CD4-positive, alpha-beta memory T cell (primary cell): ENCODE measurements around the gene CLDN4. TPM values are rescaled to one million over a fixed set of nuclear protein-coding genes. Genes with fewer than 3 reads are reported as not detected.

Experiments used
- CTCF ChIA-PET: fragments of 350-600 bp; sonication (Branson Sonifier 250); formaldehyde crosslinking; loops from one replicate; lab custom pipeline; 2021; ENCODE audit warnings: inconsistent platforms; ENCODE audit not compliant: partially characterized antibody; lab: Charles Lee
- POLR2A ChIA-PET: fragments of 350-600 bp; sonication (Branson Sonifier 250); formaldehyde crosslinking; loops from one replicate; lab custom pipeline; 2021; ENCODE audit not compliant: partially characterized antibody; lab: Charles Lee
- DNase-seq, 5 donors: peaks; one replicate each; pipeline versions ENCODE4 v3.0.0 to v3.0.0-alpha.2; 2020 to 2022; ENCODE audit warnings: mixed read lengths in 1 of 5
- H3K27ac ChIP-seq: one replicate; pipeline ENCODE4 v1.7.0; 2013; ENCODE audit warnings: low read depth, low read length
- H3K27me3 ChIP-seq: 2 replicates; pipeline ENCODE4 v1.7.0; 2013; ENCODE audit warnings: mild to moderate bottlenecking, low read length, moderate library complexity; ENCODE audit not compliant: insufficient read depth
- H3K36me3 ChIP-seq: 2 replicates; pipeline ENCODE4 v1.7.0; 2013; ENCODE audit warnings: mild to moderate bottlenecking, low read length, moderate library complexity; ENCODE audit not compliant: insufficient read depth
- H3K4me1 ChIP-seq: 2 replicates; pipeline ENCODE4 v1.7.0; 2013; ENCODE audit warnings: mild to moderate bottlenecking, low read length, moderate library complexity; ENCODE audit not compliant: insufficient read depth
- H3K4me3 ChIP-seq, 2 donors: one replicate each; pipeline ENCODE4 v1.7.0; 2013; ENCODE audit warnings: low read length in 2 of 2, mild to moderate bottlenecking in 1 of 2
- H3K9me3 ChIP-seq, 2 donors: one replicate each; pipeline ENCODE4 v1.7.0; 2013; ENCODE audit warnings: low read length in 2 of 2, control low read depth in 1 of 2; ENCODE audit not compliant: control insufficient read depth in 1 of 2
- H3K27ac Mint-ChIP-seq, 7 donors: one replicate each; pipeline ENCODE4 v1.8.0; 2020 to 2021; ENCODE audit warnings: mixed read lengths in 7 of 7, mild to moderate bottlenecking in 6 of 7, inconsistent platforms in 3 of 7, moderate library complexity in 3 of 7
- H3K27me3 Mint-ChIP-seq, 2 donors: one replicate each; pipeline ENCODE4 v1.8.0; 2020 to 2021; ENCODE audit warnings: mixed read lengths in 2 of 2
- H3K36me3 Mint-ChIP-seq, 2 donors: one replicate each; pipeline ENCODE4 v1.8.0; 2020 to 2021; ENCODE audit warnings: mixed read lengths in 2 of 2, inconsistent platforms in 1 of 2, mild to moderate bottlenecking in 1 of 2
- H3K4me1 Mint-ChIP-seq, 4 donors: one replicate each; pipeline ENCODE4 v1.8.0; 2020 to 2021; ENCODE audit warnings: mixed read lengths in 4 of 4, mild to moderate bottlenecking in 1 of 4
- H3K4me3 Mint-ChIP-seq, 8 donors: one replicate each; pipeline ENCODE4 v1.8.0; 2020 to 2021; ENCODE audit warnings: mixed read lengths in 8 of 8, mild to moderate bottlenecking in 7 of 8, moderate library complexity in 6 of 8, inconsistent platforms in 3 of 8
- H3K9me3 Mint-ChIP-seq, 8 donors: one replicate each; pipeline ENCODE4 v1.8.0; 2020 to 2021; ENCODE audit warnings: mixed read lengths in 8 of 8, mild to moderate bottlenecking in 5 of 8, inconsistent platforms in 3 of 8, moderate library complexity in 1 of 8
- intact Hi-C: fragments of 100-400 bp; cut with micrococcal nuclease; formaldehyde crosslinking; loops from one replicate; pipeline ENCODE4 v1.15.1; 2023
- polyA plus RNA-seq, 2 donors: library from polyadenylated mRNA; unstranded; fragments of 300-500 nt; fragmentation: Illumina TruSeq; gene quantifications; one replicate each; pipeline ENCODE4 v1.2.3, GENCODE V29; 2021
- total RNA-seq, 2 experiments: library from RNA; stranded (reverse); gene quantifications; one replicate each; pipeline ENCODE4 v1.2.3, GENCODE V29; 2021

Gene CLDN4
- total and polyA plus RNA-seq, 4 experiments from 2014 or later, result 0.05 TPM; not detected in 3

DNA sequence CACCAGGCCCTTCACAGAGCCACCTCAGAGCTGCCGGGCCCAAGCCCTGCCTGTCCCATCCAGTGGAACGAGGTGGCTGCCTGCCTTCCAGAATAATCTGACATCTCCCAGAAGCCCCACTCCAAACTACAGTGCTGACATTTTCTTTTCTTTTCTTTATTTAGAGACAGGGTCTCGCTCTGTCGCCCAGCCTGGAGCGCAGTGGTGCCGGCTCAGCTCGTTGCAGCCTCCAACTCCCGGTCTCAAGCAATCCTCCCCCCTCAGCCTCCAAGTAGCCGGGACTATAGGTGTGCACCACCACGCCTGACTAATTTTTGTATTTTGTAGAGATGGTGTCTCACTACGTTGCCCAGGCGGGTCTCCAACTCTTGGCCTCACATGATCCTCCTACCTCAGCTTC is 30.5 kb downstream of the CLDN4 start:
- POLR2A ChIA-PET, result no interaction called here
- no peaks in the 10 kb centered on the region for H3K27me3 ChIP-seq
- no peak overlapping the region for H3K4me3 ChIP-seq
- H3K27ac ChIP-seq, result no peak overlapping the region
- no peaks in the 10 kb centered on the region for H3K4me1 ChIP-seq
- no peak overlapping the region for H3K4me3 Mint-ChIP-seq
- H3K27ac Mint-ChIP-seq, result no peak overlapping the region
- peaks cover 7 to 8% of the 10 kb centered on the region in 2 donors for H3K27me3 Mint-ChIP-seq
- H3K9me3 ChIP-seq, result no peaks in the 10 kb centered on the region
- H3K36me3 Mint-ChIP-seq, result no peaks in the 10 kb centered on the region
- CTCF ChIA-PET, result interaction anchor here (0.7 kb wide), 1 partner anchor 49 kb away, joined by 3 read pairs; no protein-coding TSS in a partner anchor
- intact Hi-C loops, result no loop called here
- no peaks in the 10 kb centered on the region for H3K36me3 ChIP-seq
- no peak for DNase-seq
- peaks cover 0 to 4% (median 0%) of the 10 kb centered on the region in 8 donors for H3K9me3 Mint-ChIP-seq
- H3K4me1 Mint-ChIP-seq, result no peaks in the 10 kb centered on the region

DNA sequence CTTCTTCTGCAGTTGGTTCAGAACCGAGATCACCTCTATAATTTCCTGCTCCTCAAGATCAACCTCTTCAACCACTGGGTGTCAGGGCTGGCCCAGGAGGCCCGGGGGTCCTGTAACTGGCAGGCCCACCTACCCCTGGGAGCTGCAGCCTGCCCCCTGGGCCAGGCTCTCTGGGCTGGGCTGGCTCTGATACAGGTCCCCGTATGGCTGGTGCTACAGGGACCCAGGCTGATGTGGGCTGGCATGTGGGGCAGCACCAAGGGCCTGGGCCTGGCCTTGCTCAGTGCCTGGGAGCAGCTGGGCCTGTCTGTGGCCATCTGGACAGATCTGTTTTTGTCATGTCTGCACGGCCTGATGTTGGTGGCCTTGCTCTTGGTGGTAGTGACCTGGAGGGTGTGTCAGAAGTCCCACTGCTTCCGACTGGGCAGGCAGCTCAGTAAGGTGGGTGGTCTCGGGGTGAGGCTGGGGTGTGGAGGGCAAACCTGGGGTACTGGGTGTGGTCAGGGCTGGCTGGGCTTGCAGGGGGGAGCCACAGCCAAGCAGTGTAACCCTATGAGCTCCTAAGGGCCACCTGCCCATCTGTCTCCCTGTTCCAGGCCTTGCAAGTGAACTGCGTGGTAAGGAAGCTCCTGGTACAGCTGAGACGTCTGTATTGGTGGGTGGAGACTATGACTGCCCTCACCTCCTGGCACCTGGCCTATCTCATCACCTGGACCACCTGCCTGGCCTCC is 34.4 kb downstream of the CLDN4 start:
- Histone ChIP-seq H3K9me3 (no peaks in the 10 kb centered on the region), H3K36me3 (no peaks in the 10 kb centered on the region), H3K4me1 (no peaks in the 10 kb centered on the region), H3K27me3 (no peaks in the 10 kb centered on the region), H3K27ac (no peak overlapping the region), H3K4me3 (no peak overlapping the region)
- CTCF ChIA-PET, result interaction anchor here (0.9 to 1.6 kb wide), 2 partner anchors 9 to 39 kb away, joined by 4 to 5 read pairs; no protein-coding TSS in a partner anchor
- intact Hi-C loops, result no loop called here
- Mint-ChIP-seq H3K27ac (no peak overlapping the region), H3K9me3 (peaks cover 0 to 1% (median 0%) of the 10 kb centered on the region in 8 donors), H3K36me3 (no peaks in the 10 kb centered on the region), H3K27me3 (peaks cover 2 to 3% of the 10 kb centered on the region in 2 donors), H3K4me3 (no peak overlapping the region), H3K4me1 (no peaks in the 10 kb centered on the region)
- DNase-seq, result no peak
- POLR2A ChIA-PET, result no interaction called here

DNA sequence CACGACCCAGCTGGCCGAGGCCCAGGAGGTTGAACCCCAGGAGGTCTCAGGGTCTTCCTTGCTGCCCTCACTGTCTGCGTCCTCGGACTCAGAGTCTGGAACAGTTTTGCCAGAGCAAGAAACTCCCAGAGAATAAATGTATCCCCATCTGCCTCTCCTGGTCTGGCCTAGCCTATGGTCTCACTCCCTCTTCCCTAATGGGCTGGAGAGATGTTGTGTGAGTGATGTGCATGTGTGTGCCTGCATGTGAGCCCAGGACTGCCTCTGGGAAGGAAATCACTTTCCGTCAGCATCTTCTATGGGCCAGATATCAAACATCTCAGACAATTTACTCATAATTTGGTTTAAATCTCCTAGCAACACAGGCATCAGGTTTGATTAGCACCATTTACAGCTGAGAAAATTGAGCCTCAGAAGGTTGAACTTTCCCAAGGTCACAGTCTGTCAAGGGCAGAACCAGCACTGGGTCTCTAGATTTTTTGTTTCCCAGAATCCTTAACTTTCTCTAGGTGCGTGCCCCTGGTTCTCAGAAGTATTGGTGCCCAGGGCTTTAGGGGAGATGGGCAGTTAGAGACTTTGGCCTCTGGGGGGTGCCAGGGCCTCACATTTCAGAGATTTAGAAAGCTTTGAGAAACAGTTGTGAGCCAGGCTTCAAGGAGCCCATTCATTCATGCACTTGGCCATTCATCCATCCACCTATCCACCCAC is 35.1 kb downstream of the CLDN4 start:
- no peak for DNase-seq
- H3K27me3 ChIP-seq, result no peaks in the 10 kb centered on the region
- Mint-ChIP-seq H3K4me1 (no peaks in the 10 kb centered on the region), H3K27ac (peak overlapping the region in 1 of 7 donors; percentile 43), H3K27me3 (peaks cover 2 to 3% of the 10 kb centered on the region in 2 donors), H3K9me3 (peaks cover 0 to 1% (median 0%) of the 10 kb centered on the region in 8 donors), H3K4me3 (no peak overlapping the region), H3K36me3 (no peaks in the 10 kb centered on the region)
- intact Hi-C loops, result no loop called here
- POLR2A ChIA-PET, result no interaction called here
- CTCF ChIA-PET, result interaction anchor here (0.9 to 1.6 kb wide), 2 partner anchors 10 to 40 kb away, joined by 4 to 5 read pairs; no protein-coding TSS in a partner anchor
- H3K27ac ChIP-seq, result no peak overlapping the region
- no peaks in the 10 kb centered on the region for H3K9me3 ChIP-seq
- H3K4me3 ChIP-seq, result no peak overlapping the region
- H3K36me3 ChIP-seq, result no peaks in the 10 kb centered on the region
- H3K4me1 ChIP-seq, result no peaks in the 10 kb centered on the region

DNA sequence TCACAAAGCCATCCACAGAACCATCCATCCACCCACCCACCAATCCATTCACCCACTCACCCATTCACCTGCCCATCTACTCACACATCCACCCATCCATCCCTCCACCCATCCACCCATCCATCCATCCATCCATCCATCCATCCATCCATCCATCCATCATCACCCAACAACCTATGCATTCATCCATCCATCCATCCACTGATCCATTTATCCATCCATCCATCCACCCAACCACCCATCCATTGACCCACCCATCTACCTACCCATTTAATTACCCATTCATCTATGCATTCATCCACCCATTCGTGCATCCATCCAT is 35.6 kb downstream of the CLDN4 start:
- intact Hi-C loops, result no loop called here
- no peaks in the 10 kb centered on the region for H3K4me1 ChIP-seq
- H3K36me3 Mint-ChIP-seq, result no peaks in the 10 kb centered on the region
- H3K27me3 ChIP-seq, result no peaks in the 10 kb centered on the region
- H3K4me3 ChIP-seq, result no peak overlapping the region
- ChIA-PET POLR2A (no interaction called here), CTCF (no interaction called here)
- H3K27ac ChIP-seq, result no peak overlapping the region
- no peak for DNase-seq
- H3K36me3 ChIP-seq, result no peaks in the 10 kb centered on the region
- no peak overlapping the region for H3K27ac Mint-ChIP-seq
- H3K9me3 Mint-ChIP-seq, result peaks cover 0 to 1% (median 0%) of the 10 kb centered on the region in 8 donors
- peaks cover 1 to 2% of the 10 kb centered on the region in 2 donors for H3K27me3 Mint-ChIP-seq
- no peaks in the 10 kb centered on the region for H3K4me1 Mint-ChIP-seq
- no peak overlapping the region for H3K4me3 Mint-ChIP-seq
- no peaks in the 10 kb centered on the region for H3K9me3 ChIP-seq

- POLR2A ChIA-PET, result no interaction called here
- intact Hi-C loops, result no loop called here
- Mint-ChIP-seq H3K9me3 (peaks cover 0 to 1% (median 0%) of the 10 kb centered on the region in 8 donors), H3K27ac (no peak overlapping the region), H3K4me1 (no peaks in the 10 kb centered on the region), H3K4me3 (no peak overlapping the region), H3K36me3 (no peaks in the 10 kb centered on the region), H3K27me3 (no peaks in the 10 kb centered on the region)
- Histone ChIP-seq H3K4me1 (no peaks in the 10 kb centered on the region), H3K9me3 (no peaks in the 10 kb centered on the region), H3K36me3 (no peaks in the 10 kb centered on the region), H3K27me3 (no peaks in the 10 kb centered on the region), H3K27ac (no peak overlapping the region), H3K4me3 (no peak overlapping the region)
- CTCF ChIA-PET, result no interaction called here
- DNase-seq, result no peak
These were observed 38.4 kb downstream of the CLDN4 start for GRCh38 chr7:73869011-73869798.

DNA sequence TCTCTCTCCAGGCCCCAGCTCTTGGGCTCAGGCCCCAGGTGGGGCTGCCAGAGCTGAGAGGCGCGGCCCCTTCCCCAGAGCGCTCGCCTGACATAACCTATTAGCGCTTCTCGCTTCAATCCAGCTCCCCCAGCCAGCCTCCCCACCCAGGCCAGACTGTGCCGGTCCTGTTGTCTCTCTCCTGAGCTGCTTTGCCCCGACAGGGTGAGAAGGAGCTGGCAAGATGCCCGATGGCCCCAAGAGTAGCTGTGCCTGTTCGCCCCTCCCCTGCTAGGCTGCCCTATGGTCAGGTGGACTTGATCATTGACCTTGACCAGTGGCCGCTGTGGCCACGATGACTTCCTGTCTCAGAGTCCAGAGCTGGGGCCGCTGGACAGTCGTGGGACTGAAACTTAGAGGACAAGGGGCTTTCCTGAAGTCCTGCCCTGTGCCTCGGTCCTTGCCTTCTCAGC is 39.3 kb downstream of the CLDN4 start:
- Mint-ChIP-seq H3K4me1 (no peaks in the 10 kb centered on the region), H3K4me3 (no peak overlapping the region), H3K9me3 (peaks cover 0 to 1% (median 0%) of the 10 kb centered on the region in 8 donors), H3K36me3 (no peaks in the 10 kb centered on the region), H3K27me3 (peaks cover 0 to 2% of the 10 kb centered on the region in 2 donors), H3K27ac (no peak overlapping the region)
- intact Hi-C loops, result no loop called here
- H3K27me3 ChIP-seq, result no peaks in the 10 kb centered on the region
- POLR2A ChIA-PET, result no interaction called here
- no peak overlapping the region for H3K27ac ChIP-seq
- H3K4me3 ChIP-seq, result no peak overlapping the region
- H3K9me3 ChIP-seq, result no peaks in the 10 kb centered on the region
- H3K36me3 ChIP-seq, result no peaks in the 10 kb centered on the region
- no peaks in the 10 kb centered on the region for H3K4me1 ChIP-seq
- DNase-seq, result no peak
- CTCF ChIA-PET, result no interaction called here
